ENCODE measurements around the gene TADA2A.

Gene TADA2A

DNA sequence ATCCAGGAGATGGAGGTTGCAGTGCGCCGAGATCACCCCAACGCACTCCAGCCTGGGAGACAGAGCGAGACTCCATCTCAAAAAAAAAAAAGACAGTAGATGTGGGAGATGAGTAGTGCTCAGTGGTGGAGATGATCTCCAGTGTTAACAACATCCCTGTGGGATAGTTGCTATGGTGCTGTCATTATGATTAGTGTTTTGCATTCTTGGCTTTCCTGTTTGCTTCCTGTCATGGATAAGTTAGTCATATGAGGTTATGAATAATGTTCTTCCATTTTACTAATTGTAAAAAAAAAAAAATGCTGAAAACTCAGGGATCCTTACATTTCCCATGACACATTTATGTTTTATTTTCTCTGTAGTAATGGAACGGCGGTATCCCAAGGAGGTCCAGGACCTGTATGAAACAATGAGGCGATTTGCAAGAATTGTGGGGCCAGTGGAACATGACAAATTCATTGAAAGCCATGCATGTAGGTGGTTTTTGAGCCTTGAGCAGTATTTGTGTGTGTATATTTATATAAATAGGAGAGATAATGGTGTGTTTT, 58.5 kb downstream of the TADA2A start:
- no peak for DNase-seq

DNA sequence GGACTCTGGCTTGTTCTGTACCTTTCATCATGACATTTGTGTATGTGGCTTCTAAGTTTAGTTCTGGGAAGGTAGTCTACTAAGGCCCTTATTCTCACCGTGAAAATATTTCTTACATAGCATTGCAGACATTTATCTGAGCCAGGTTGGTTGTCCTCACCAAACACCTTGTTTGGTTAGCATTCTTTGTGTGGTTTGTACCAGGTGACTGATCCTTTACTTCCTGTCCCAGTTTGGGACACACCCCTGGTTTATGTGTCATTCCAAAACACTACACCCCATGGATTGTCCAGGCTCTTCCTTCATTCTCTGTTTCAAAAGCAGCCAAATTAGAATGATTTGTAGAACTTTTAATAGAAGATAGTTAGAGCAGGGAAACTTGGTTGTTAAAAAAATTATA, 59.8 kb downstream of the TADA2A start:
- DNase-seq: no peak

DNA sequence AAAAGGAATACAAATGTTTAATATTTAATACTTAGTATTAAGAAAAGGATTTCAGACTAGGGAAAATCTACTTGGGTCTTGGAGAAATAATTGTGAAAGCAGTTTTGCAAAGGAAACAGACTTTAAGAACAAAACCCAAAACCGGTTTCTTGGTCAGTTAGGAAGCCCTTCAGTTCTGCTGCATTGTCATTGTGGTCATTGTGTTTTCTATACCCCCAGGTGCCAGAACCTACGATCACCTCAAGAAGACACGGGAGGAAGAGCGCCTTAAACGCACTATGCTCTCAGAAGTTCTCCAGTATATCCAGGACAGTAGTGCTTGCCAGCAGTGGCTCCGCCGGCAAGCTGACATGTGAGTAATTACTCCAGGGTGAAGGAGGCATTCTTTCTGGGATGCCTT, 63.5 kb downstream of the TADA2A start:
- no peak for DNase-seq

DNA sequence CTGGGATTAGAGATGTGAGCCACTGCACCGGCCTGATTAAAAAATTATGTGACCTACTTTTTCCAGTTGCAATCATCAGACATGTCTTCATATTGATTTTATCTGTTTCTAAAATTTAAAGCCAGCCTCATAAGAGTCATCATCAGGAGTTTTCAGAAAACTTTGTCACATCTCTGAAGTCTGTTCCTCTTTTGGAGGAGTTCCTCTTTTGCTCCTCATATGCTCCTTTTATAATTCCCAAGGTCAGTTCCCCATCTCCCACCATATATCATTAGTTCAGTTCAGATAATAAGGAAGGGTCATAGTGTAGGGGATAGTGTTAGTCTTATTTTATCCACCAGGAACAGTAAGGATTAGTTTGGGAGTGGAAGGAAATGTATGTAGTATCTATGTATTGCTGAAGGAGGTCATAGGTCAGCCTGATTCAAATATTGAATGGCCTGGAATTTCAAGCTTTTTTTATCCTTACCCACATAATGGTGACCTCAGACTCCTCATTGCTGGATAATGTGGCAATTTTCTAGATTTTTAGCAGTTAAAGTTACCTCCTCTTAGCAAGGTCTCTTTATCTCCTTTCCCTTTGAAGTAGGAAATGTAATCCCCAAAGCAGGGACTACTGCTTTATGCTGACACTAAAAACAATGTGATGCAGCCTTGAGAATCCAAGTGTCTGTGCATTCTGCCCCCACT, 69.2 kb downstream of the TADA2A start:
- DNase-seq: no peak

DNA sequence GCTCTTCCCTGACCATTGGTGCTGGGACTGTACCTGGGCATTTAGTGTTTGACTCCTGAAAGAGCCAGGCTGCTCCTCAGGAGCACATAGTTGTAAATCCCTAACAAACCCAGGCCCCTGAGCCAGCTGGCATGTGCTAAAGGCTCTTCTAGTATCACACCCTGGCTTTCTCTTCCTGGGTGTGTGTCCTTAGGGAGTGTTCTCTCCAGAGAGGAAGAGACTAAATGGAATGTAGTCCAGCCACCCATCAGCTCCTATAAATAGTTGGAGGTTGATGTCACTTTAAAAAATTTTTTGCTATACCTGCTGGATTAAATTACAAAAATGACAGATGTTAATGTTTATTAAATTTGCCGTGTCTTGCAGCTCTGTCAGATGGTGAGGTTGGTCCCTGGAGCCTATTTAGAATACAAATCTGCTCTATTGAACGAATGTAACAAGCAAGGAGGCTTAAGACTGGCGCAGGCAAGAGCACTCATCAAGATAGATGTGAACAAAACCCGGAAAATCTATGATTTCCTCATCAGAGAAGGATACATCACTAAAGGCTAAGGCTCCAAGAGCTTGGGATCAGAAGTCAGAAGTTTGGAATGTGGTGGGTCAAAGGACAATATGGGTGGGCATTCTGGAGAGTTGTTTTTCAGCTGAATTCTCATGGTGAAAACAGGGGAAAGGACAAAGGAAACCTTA, 69.9 kb downstream of the TADA2A start:
- DNase-seq: no peak

DNA sequence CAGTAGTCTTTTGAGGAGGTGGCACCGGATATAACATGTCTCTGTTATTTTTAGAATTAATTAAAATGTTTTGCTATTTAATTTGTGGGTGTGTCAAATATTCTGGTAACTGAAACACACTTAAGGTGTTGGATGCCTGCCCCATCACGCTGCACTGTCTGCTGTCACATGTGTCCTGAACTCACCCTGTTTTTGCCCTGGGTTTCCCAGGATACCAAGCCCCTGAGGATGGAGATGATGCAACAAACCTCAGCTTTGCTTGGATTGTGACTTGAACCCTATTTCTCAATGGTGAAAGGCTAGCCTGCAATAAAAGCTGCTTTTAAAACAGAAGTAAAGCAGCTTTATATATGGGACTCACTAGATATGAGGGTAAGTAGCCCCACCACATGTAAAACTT, 71.5 kb downstream of the TADA2A start:
- no peak for DNase-seq

DNA sequence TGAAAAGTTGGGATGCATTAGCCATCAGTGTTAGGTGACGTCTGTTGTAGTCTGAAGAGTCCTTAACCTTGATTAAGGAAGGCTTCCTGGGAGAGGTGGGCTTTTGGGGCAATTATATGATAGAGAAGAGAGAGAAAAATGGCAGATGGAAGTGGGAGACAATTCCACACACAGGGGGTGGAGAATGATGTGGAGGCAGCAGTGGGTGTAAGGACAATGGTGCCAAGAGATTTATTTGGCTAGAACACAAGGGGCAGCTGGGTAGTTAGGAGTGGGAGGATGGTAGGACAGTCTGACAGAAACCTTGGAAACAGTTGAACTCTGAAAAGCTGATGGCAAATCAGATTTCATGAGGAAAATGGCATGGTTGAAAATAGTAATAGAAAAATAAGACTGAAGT, 72.3 kb downstream of the TADA2A start:
- DNase-seq: no peak

DNA sequence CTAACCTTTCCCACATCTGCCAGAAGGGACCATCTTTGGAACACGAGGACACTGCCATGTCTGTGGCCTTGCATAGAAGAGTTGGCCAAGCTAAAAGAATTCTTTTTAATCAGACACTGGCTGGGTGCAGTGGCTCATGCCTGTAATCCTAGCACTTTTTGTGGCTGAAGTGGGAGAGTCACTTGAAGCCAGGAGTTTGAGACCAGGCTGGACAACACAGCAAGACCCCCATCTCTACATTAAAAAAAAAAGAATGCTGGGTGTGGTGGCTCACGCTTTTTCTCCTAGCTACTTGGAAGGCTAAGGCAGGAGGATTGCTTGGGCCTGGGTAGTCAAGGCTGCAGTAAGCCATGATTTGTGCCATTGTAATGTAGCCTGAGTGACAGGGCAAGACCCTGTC, 73.7 kb downstream of the TADA2A start:
- no peak for DNase-seq

DNA sequence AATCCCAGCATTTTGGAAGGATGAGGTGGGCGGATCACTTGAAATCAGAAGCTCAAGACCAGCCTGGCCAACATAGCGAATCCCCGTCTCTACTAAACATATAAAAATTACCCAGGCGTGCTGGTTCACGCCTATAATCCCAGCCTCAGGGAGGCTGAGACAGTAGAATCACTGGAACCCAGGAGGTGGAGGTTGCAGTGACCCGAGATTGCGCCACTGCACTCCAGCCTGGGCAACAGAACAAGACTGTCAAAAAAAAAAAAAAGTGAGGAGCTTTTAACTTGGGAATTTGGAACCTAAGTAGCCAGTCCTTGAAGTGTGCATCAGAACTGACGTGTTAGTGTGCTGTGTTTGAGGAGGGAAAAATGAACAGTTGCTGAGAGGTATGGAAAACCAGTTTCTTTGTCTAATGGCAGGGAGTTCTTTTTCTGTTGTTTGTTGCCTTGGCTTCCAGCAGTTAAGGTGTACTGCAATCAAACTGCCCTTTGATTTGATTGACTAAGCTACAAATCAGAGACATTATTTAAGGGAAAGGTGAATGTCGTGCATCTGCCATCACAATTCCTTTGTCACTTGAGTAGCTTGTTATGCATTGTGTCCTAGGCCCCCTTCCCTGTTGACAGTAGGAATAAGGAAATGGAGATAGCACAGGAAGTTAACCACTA, 74.4 kb downstream of the TADA2A start:
- DNase-seq: no peak

DNA sequence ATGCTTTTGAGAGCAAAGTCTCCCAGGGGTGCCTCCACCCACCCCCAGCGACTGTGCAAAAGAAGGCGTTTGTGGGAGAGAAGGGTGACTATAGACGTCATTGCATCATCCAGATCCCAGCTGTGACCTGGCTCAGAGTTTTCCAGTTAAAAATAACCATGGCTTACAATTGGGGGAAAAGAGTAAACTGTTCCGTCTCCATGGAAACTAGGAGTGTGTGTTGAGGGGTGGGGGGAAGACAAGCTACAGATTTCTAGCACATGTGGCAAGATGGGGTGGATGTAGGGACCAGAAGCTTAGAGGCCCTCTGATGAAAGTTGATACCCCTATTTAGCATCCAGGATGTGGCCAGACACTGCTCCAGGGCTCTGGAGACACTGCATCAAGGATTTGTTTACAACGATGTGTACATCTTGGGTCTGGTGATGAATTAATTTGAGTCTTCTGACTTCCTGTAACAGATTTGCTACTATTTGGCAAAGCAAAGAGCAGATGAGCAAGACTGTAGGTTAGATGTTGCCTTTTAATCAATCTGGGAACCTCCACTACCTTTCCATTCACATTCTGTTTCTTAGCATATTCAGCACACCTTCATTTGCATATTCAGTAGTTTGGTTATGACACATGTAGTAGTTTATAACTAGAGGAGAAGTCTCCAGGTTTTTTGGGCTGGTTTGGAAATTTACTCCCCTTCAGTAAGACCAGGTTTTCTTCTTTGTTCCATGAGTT, 76.8 kb downstream of the TADA2A start:
- DNase-seq: no peak

DNA sequence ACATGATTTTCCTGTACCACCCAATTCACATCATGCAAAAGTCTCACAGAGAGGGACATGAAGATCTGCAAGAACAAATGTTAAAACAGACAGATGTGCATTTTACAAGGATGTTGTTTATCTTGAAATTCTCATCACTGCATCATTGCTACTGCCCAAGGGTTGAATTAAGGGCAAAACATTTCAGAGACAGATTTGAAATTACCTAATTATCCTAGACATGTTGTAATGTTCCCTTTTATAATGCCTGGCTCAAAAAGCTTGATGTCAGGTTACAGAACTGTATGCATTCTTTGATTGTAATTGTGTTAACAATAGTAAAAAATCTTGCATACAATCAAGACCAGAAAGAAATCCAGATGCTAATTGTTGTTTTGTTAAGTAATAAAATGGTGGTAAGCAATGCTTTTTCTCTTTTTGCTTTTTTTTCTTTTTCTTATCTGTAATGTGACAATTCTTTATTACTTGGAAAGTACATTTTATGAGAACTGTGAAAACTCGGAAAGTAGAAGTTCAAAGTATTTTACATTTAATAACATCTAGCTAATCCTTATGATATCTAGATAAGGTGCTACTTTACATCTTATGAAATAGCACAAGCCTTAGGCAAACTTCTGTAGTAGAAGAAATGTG, 79.4 kb downstream of the TADA2A start:
- no peak for DNase-seq

DNA sequence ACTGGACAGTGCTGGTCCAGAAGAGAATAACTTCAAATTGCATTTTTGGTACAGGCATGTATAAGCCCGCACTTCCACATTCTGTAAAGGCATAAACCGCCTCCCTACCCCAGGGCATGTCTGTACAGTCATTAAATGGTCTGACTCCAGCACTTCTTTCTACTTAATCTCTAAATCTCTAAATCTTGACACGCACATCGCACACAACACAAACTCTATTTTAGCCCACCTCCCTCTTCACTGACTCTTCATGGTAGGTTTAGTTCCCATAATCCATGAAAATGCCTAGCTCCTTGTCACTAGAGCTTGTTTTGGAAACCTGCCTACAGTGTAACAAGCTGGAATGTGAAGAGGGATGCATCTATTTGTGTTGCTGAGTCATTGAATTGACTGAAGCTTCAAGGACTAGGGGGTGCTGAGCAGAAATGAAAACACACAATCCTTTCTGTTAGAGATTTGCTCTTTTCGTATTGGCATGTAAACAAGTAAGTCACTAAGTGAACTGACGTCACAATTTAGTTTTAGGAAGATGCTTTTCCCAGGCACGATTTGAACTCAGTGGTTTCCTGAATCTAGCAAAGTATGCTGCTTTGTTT, 81.4 kb downstream of the TADA2A start:
- DNase-seq: no peak

DNA sequence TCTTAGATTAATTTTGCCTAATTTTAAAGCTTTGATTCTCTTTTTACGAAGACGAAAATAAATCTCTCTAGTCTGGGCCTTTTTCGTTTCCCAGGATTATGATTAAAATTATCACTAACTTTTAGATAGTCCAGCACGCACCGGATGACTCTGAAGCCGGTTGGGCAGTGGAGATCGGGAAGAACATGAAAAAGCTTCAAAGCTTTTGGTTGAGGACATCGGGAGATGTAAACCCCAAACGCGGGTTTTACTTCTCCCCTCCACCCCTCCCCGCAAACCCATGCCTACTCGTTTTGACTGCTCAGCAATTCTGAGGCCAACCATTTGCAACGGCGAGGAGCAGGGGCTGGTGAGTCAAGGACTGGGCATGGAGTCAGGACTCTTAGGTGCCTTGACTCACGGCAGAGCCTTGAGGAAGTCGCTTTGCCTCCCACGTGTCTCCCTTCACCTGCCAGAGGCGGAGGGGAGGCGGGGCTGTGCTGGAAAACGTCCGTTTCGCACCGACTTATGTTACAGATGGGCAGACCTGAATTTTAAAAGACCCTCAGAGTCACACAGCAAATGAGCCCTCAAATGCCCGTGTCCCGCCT, 82.0 kb downstream of the TADA2A start:
- peak; percentile 75 to 80 for DNase-seq

DNA sequence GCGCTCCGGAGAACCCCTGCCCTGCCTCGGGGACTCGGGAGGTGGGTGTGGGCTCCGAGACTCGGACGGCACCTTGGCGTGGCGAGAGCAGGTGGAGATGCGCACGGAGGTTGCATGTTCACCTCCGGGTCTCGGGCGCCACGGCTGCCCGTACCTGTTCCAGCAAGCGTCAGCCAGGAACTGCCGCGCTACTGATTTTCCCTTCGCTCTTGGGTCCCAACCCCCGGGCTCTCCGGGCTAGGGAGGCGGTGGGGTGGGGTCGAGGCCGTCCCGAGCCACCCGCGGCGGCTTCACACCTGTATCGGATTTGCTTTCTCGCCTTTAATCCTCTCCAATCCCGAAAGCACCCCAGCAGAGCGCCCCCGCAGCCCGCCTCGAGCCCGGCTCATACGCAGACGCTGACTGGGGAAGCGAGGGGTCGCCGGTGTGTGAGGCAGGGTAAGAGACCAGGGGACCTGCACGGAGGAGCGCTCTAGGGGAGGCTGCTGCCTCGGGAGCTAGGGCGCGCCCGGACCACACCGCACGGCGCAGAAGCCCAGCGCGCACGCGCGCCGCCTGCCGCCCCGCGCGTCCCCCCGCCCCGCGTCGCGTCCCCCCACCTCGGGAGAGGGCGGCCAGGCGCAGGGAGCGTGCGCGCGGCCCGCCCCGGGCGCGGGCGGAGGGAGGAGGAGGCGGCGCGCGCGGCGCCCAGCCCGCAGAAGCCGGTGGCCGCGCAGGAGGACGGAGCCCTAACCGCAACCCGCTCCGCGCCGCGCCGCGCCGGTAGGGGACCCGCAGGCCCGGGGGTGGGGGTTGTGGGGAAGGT, 82.7 kb downstream of the TADA2A start, which contains the start of gene DUSP14:
Gene DUSP14 (plus strand): TSS at position 695 of the 805 bp plus-strand sequence. CDS start 22,382 bp downstream, outside the sequence.
- DNase-seq: peak; percentile 77 to 78

DNA sequence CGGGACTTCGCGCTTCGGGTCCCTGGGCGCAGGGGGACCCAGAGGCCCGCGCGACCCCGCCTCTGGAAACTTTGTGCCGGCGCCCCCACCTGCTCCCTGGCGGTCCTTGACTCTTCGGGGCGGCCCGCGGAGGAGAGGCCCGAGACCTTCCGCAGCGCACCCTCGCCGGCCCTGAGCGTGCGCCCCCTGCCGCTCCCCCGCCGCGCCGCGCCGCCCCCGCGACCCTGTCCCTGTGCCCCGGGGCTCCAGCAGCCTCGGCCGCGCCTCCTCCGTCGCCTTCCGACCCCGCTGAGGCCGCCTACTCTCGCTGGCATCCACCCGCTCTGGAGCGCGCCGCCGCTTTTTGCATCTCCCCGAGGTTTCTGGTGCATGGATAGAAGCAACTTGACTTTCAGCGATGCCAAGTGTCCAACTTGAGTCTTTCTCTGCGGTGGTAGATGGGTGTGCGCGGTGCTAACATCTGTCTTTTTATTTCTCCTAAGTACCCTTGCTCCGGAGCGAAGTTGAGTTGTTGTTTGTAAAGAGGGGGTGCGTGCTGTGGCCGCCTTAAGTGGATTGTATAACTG, 83.4 kb downstream of the TADA2A start:
- peak; percentile 66 to 78 for DNase-seq

DNA sequence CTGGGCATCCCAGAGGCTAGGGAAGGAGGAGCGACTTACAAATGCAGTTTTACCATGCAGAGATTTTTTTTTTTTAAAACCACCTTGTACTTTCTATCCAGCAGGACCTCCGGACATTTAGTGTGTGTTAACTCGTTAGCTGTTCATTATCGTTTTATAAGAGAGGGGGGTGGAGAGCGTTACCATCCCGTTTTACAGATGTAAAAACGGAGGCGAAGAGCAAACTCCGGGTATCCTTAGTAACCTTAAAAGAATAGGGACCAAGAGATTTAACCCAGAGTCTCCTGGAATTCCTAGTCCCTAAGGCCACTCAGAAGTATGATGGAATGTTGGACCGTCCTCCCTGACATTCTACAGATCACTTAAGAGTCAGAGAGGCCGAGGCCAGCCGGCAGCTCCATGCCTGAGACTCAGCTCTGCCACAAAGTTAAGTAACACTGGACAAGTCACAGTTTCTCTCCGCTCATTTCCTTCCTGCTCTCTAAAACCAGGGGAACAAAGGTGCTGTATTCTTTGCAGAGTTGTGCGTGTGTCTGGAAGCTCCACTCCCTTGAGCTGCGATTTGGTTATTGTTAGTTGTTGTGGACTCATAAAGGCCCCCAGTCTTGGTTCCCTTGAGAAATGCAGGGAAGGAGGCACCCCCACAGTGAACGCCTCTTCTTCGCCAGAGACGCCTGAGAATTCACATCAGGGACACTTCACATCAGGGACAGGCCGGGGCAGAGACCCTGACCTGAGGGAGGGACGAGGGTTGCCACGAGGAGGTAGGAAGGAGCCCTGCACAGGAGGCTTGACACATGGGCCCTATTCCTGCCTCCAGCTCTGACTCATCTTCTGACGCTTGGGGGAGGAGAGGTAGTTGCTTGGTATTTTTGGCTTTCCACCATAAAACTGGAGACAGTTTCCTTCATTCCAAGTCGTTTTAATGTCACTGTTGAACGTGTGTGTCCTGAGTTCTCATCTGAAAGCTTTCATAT, 84.2 kb downstream of the TADA2A start:
- peak in 1 of 2 donors; percentile 10 for DNase-seq

DNA sequence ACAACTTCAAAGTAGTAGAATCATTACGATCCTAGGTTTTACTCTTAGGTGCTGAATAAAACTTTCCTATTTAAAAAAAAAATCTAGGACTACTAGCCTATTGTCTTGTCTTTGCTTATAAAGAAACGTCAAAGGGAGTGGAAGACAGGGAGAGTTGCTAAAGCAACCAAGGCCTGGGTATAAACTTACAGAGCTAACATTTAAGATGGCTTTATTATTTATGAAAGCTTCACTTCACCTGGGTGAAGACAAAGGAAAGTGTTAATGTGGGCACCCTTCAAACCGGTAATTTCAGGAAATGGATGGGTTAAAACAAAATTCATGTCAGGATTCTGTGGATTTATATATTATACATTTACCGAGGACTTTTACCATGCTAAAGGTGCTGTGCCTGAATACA, 85.5 kb downstream of the TADA2A start:
- no peak for DNase-seq

DNA sequence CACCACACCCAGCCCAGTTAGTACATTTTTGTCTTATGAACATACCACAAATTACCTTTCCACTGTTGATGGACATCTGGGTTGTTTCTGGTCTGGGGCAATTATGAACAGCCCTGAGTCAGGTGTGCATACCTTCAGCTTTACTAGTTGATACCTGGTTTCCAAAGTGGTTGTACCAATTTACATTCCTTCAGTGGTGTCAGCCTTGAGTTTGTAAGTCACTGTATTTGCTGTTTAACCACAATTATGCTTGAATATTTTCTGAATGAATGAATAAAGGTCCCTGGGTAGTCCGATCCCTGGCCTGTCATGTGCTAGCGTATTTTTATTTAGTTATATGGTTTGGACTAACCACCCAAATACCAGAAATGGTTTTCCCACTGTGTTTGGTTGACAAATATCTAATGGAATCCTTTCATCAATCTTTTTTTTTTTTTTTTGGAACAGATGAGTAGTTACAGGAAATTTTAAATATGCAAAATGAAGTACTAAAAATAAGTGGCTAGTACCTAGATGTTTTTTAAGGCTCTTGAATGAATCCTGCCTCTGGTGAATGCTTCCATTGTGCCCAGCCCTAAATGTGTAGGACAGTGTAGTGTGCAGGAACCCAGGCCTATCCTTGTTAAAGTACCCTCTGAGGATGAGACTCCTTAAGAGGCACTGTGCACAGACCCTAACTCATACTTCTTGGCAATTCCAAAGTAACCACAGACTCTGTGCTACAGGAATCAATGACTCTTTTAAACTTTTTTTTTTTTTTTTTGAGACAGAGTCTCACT, 86.8 kb downstream of the TADA2A start:
- no peak for DNase-seq

Measured in activated CD4-positive, alpha-beta T cell treated with anti-CD3 and anti-CD28 coated beads for 4 hours (primary cell).